Measurements from ENCODE around the gene TSPAN15. TPM values are rescaled to one million over a fixed set of nuclear protein-coding genes. Genes with fewer than 3 reads are reported as not detected.

TSPAN15 gene
- total and polyA plus RNA-seq, 2 experiments from 2014 or later: 6.6 to 10.1 TPM

- TF ChIP-seq ETS1 (IDR thresholded peaks at IDR 0.05): no peak
- no peak for TF ChIP-seq NANOG (IDR thresholded peaks at IDR 0.05; ENCODE audit: borderline replicate concordance)
- no peak for TF ChIP-seq CREB1 (CRISPR knock-in tag; IDR thresholded peaks at IDR 0.05; ENCODE audit: low read depth)
- TF ChIP-seq EZH2phosphoT487 (IDR thresholded peaks at IDR 0.05; ENCODE audit: unreplicated experiment): no peak
- no peak for TF ChIP-seq REST (IDR thresholded peaks at IDR 0.05; ENCODE audit: unreplicated experiment)
- no peak for TF ChIP-seq STAT1 (IDR thresholded peaks at IDR 0.05; ENCODE audit: unreplicated experiment)
- no peak for TF ChIP-seq ZNF114 (CRISPR knock-in tag; IDR thresholded peaks at IDR 0.05)
- TF ChIP-seq ZNF462 (CRISPR knock-in tag; IDR thresholded peaks at IDR 0.05): no peak
- no peak for TF ChIP-seq CTCF (conservative IDR thresholded peaks at IDR 0.05; ENCODE audit: low read depth in 2 of 2)
- TF ChIP-seq POLR2AphosphoS5 (IDR thresholded peaks at IDR 0.05; ENCODE audit: low read depth): no peak
- no peak for TF ChIP-seq JUNB (IDR thresholded peaks at IDR 0.05; ENCODE audit: unreplicated experiment)
- TF ChIP-seq EZH2 (IDR thresholded peaks at IDR 0.05; ENCODE audit: low read depth, unreplicated experiment): no peak
- no peak for TF ChIP-seq ZNF331 (CRISPR knock-in tag; IDR thresholded peaks at IDR 0.05; ENCODE audit: low read depth)
- no peaks in the 10 kb centered on the region for H3K79me2 ChIP-seq (replicated peaks; ENCODE audit: insufficient read depth)
- H3K9me2 ChIP-seq (ENCODE audit: insufficient read depth): no peaks in the 10 kb centered on the region
- H3K4me1 ChIP-seq (ENCODE audit: insufficient read depth): no peaks in the 10 kb centered on the region
- no peak overlapping the region for H3K4me2 ChIP-seq
- Mint-ChIP-seq H3K27ac (no peak overlapping the region), H3K4me1 (peaks cover 5% of the 10 kb centered on the region), H3K27me3 (ENCODE audit: insufficient read depth, low read depth, poor library complexity) (peaks cover 6% of the 10 kb centered on the region), H3K4me3 (no peak overlapping the region), H3K9me3 (no peaks in the 10 kb centered on the region), H3K36me3 (ENCODE audit: low read depth) (no peaks in the 10 kb centered on the region)
- no peak overlapping the region for H2AFZ ChIP-seq
- no peaks in the 10 kb centered on the region for H3F3A ChIP-seq (replicated peaks; ENCODE audit: low read depth)
- no peak overlapping the region for H3K27ac ChIP-seq (ENCODE audit: low read depth)
- ATAC-seq: no peak
- H3K27me3 ChIP-seq (ENCODE audit: insufficient read depth): no peaks in the 10 kb centered on the region
- DNase-seq (ENCODE audit: low spot score): no peak
- no peak overlapping the region for H3K4me3 ChIP-seq
- no peaks in the 10 kb centered on the region for H3K36me3 ChIP-seq (ENCODE audit: insufficient read depth)
- H4K20me1 ChIP-seq (replicated peaks; ENCODE audit: insufficient read depth): no peaks in the 10 kb centered on the region
Measured at GRCh38 chr10:69415951-69416350, 35.3 kb upstream of the TSPAN15 start.

All from GM23338 (cell line).